SK-N-SH treated with all-trans-retinoic acid at 6 μM for 48 hours (cell line): ENCODE measurements around the gene IMMP2L.

ENCODE experiments used
- ATAC-seq: fragments of 200-7000 bp; cut with Tn5 transposase; 3 replicates; pipeline ENCODE4 v1.9.1; 2020; ENCODE audit warnings: mild to moderate bottlenecking, moderate library complexity
- ARNTL ChIP-seq: fragments of 450-650 bp; formaldehyde crosslinking; IDR thresholded peaks from 2 replicates; pipeline ENCODE4 v1.5.0; 2020; ENCODE audit warnings: low read depth, mild to moderate bottlenecking, moderate library complexity, borderline replicate concordance
- BACH2 ChIP-seq: fragments of 250-450 bp; sonication (Bioruptor Pico); IDR thresholded peaks from 2 replicates; pipeline ENCODE4 v1.9.0; 2021; ENCODE audit warnings: mild to moderate bottlenecking, borderline replicate concordance
- CREB5 ChIP-seq: fragments of 250-450 bp; sonication (Bioruptor Pico); IDR thresholded peaks from 2 replicates; pipeline ENCODE4 v1.5.1; 2020; ENCODE audit warnings: low read depth, mild to moderate bottlenecking, moderate library complexity
- CSDC2 ChIP-seq: fragments of 250-450 bp; sonication (Bioruptor Pico); IDR thresholded peaks from 2 replicates; pipeline ENCODE4 v1.5.0; 2020; ENCODE audit warnings: mild to moderate bottlenecking, moderate library complexity
- ESRRG ChIP-seq: fragments of 250-450 bp; sonication (Bioruptor Pico); IDR thresholded peaks from 2 replicates; pipeline ENCODE4 v1.6.1; 2021; ENCODE audit warnings: mild to moderate bottlenecking
- GLIS3 ChIP-seq: fragments of 250-450 bp; sonication (Bioruptor Pico); IDR thresholded peaks from 2 replicates; pipeline ENCODE4 v1.5.0; 2020; ENCODE audit warnings: mild to moderate bottlenecking, moderate library complexity
- ISL1 ChIP-seq: fragments of 250-450 bp; sonication (Bioruptor Pico); IDR thresholded peaks from 2 replicates; pipeline ENCODE4 v2.1.2; 2022; ENCODE audit warnings: mild to moderate bottlenecking, moderate library complexity
- PPARA ChIP-seq: fragments of 250-450 bp; sonication (Bioruptor Pico); IDR thresholded peaks from 2 replicates; pipeline ENCODE4 v1.5.0; 2020; ENCODE audit warnings: mild to moderate bottlenecking, borderline replicate concordance
- RARB ChIP-seq: fragments of 250-450 bp; sonication (Bioruptor Pico); IDR thresholded peaks from 2 replicates; pipeline ENCODE4 v1.8.0; 2021; ENCODE audit warnings: mild to moderate bottlenecking, moderate library complexity
- SNAI2 ChIP-seq: fragments of 250-450 bp; sonication (Bioruptor Pico); IDR thresholded peaks from 2 replicates; pipeline ENCODE4 v1.5.0; 2020; ENCODE audit warnings: mild to moderate bottlenecking, moderate library complexity
- TCF4 ChIP-seq: fragments of 250-450 bp; sonication (Bioruptor Pico); IDR thresholded peaks from 2 replicates; pipeline ENCODE4 v1.8.0; 2021; ENCODE audit warnings: mild to moderate bottlenecking, moderate library complexity, borderline replicate concordance
- TOX ChIP-seq: fragments of 250-450 bp; sonication (Bioruptor Pico); IDR thresholded peaks from 2 replicates; pipeline ENCODE4 v1.8.0; 2021; ENCODE audit warnings: mild to moderate bottlenecking, moderate library complexity, borderline replicate concordance
- TSHZ2 ChIP-seq: fragments of 250-450 bp; sonication (Bioruptor Pico); IDR thresholded peaks from 2 replicates; pipeline ENCODE4 v1.5.0; 2020; ENCODE audit warnings: mild to moderate bottlenecking, moderate library complexity
- ZC3H10 ChIP-seq: fragments of 250-450 bp; sonication (Bioruptor Pico); IDR thresholded peaks from 2 replicates; pipeline ENCODE4 v1.5.1; 2021; ENCODE audit warnings: mild to moderate bottlenecking, moderate library complexity
- ZFP3 ChIP-seq: fragments of 250-450 bp; sonication (Bioruptor Pico); IDR thresholded peaks from 2 replicates; pipeline ENCODE4 v1.5.0; 2020; ENCODE audit warnings: mild to moderate bottlenecking, moderate library complexity
- ZFP30 ChIP-seq: fragments of 450-650 bp; formaldehyde crosslinking; IDR thresholded peaks from 2 replicates; pipeline ENCODE4 v1.5.0; 2022; ENCODE audit warnings: mild to moderate bottlenecking, moderate library complexity
- ZNF565 ChIP-seq: fragments of 450-650 bp; formaldehyde crosslinking; conservative IDR thresholded peaks from 2 replicates; pipeline ENCODE4 v1.5.0; 2020; ENCODE audit warnings: low read depth, mild to moderate bottlenecking, moderate library complexity
- TF ChIP-seq, protein P1 (sequence below): fragments of 250-450 bp; sonication (Bioruptor Pico); IDR thresholded peaks from 2 replicates; pipeline ENCODE4 v1.8.0; 2021; ENCODE audit warnings: low read depth, mild to moderate bottlenecking, moderate library complexity, borderline replicate concordance
- TF ChIP-seq, protein P2 (sequence below): fragments of 250-450 bp; sonication (Bioruptor Pico); IDR thresholded peaks from 2 replicates; pipeline ENCODE4 v1.8.0; 2020; ENCODE audit warnings: mild to moderate bottlenecking, moderate library complexity, borderline replicate concordance
- TF ChIP-seq, protein P3 (sequence below): fragments of 250-450 bp; sonication (Bioruptor Pico); IDR thresholded peaks from 2 replicates; pipeline ENCODE4 v1.5.1; 2021; ENCODE audit warnings: mild to moderate bottlenecking, moderate library complexity

Gene IMMP2L

DNA sequence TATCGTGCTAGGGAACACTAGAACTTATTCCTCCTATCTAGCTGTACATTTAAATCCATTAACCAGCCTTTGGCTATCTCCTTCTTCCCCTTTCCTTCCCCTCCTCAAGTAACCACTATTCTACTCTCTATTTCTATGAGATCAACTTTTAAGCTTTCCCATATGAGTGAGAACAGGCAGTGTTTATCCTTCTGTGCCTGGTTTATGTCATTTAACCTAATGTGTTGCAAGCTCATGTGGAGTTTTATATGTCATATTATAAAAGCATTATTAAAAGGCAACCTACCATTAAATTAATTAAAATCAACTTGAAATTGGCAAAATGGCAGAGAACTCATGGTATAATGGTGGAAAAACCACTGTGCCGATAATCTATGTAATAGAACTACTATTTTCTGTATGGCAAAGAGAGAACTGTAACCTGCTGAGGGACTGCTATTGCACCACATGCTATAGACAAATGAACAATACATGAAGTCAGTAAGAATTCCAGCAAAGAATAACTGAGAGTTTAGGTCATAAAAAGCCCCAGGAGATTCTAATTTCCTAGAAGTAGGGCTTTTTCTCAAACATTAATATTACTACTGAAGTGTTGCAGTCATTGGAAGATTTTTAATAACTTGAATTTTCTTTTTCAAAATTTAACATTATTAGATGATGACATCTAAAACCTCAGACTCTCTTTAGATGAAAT lies 389.6 kb downstream of the IMMP2L start:
- TF ChIP-seq PPARA (CRISPR knock-in tag), result no peak
- no peak for TF ChIP-seq ZFP30 (CRISPR knock-in tag)
- no peak for TF ChIP-seq BACH2 (CRISPR knock-in tag)
- peak; percentile 59 for TF ChIP-seq ISL1 (CRISPR knock-in tag)
- peak; percentile 42; the same call in 1 of the 2 replicates for TF ChIP-seq TCF4 (CRISPR knock-in tag)
- no peak for TF ChIP-seq CSDC2 (CRISPR knock-in tag)
- no peak; the same call in 2 of the 3 replicates for ATAC-seq

DNA sequence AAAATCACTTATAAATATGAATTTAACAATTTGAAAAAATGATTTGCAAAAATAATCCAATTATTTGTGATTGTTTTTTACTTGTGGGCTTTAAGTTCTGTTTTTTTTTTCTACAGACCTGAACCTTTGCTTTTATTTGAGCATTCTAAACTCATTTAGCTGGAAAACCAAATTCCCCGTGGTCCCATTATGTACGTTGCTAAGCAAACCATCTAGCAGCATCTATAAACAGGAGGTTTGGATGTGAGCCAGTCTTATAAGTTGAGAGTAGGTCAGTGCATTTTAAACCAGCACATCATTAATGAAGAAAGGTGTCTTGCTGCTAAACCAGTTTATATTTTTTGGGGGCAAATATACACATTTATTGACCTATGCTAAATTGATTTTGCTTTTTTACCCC lies 394.1 kb downstream of the IMMP2L start:
- no peak for TF ChIP-seq ZC3H10
- no peak for TF ChIP-seq BACH2 (CRISPR knock-in tag)
- TF ChIP-seq ZNF565 (CRISPR knock-in tag), result no peak
- TF ChIP-seq ZFP3 (CRISPR knock-in tag), result no peak
- TF ChIP-seq CREB5 (CRISPR knock-in tag), result no peak
- TF ChIP-seq ISL1 (CRISPR knock-in tag), result no peak
- no peak for TF ChIP-seq RARB
- TF ChIP-seq, protein P1, sequence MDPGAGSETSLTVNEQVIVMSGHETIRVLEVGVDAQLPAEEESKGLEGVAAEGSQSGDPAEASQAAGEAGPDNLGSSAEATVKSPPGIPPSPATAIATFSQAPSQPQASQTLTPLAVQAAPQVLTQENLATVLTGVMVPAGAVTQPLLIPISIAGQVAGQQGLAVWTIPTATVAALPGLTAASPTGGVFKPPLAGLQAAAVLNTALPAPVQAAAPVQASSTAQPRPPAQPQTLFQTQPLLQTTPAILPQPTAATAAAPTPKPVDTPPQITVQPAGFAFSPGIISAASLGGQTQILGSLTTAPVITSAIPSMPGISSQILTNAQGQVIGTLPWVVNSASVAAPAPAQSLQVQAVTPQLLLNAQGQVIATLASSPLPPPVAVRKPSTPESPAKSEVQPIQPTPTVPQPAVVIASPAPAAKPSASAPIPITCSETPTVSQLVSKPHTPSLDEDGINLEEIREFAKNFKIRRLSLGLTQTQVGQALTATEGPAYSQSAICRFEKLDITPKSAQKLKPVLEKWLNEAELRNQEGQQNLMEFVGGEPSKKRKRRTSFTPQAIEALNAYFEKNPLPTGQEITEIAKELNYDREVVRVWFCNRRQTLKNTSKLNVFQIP (CRISPR knock-in tag), result no peak
- no peak for TF ChIP-seq TCF4 (CRISPR knock-in tag)
- TF ChIP-seq ARNTL (CRISPR knock-in tag), result no peak
- TF ChIP-seq PPARA (CRISPR knock-in tag), result no peak
- no peak for TF ChIP-seq ESRRG (CRISPR knock-in tag)
- TF ChIP-seq, protein P2, sequence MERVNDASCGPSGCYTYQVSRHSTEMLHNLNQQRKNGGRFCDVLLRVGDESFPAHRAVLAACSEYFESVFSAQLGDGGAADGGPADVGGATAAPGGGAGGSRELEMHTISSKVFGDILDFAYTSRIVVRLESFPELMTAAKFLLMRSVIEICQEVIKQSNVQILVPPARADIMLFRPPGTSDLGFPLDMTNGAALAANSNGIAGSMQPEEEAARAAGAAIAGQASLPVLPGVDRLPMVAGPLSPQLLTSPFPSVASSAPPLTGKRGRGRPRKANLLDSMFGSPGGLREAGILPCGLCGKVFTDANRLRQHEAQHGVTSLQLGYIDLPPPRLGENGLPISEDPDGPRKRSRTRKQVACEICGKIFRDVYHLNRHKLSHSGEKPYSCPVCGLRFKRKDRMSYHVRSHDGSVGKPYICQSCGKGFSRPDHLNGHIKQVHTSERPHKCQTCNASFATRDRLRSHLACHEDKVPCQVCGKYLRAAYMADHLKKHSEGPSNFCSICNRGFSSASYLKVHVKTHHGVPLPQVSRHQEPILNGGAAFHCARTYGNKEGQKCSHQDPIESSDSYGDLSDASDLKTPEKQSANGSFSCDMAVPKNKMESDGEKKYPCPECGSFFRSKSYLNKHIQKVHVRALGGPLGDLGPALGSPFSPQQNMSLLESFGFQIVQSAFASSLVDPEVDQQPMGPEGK (CRISPR knock-in tag), result no peak
- no peak for TF ChIP-seq SNAI2 (CRISPR knock-in tag)
- TF ChIP-seq CSDC2 (CRISPR knock-in tag), result no peak
- no peak for TF ChIP-seq TSHZ2 (CRISPR knock-in tag)
- TF ChIP-seq, protein P3, sequence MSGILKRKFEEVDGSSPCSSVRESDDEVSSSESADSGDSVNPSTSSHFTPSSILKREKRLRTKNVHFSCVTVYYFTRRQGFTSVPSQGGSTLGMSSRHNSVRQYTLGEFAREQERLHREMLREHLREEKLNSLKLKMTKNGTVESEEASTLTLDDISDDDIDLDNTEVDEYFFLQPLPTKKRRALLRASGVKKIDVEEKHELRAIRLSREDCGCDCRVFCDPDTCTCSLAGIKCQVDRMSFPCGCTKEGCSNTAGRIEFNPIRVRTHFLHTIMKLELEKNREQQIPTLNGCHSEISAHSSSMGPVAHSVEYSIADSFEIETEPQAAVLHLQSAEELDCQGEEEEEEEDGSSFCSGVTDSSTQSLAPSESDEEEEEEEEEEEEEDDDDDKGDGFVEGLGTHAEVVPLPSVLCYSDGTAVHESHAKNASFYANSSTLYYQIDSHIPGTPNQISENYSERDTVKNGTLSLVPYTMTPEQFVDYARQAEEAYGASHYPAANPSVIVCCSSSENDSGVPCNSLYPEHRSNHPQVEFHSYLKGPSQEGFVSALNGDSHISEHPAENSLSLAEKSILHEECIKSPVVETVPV, result no peak
- TF ChIP-seq GLIS3, result no peak
- no peak for TF ChIP-seq TOX (CRISPR knock-in tag)

GRCh38 chr7:111164442-111164841 lies 397.9 kb downstream of the IMMP2L start:
- TF ChIP-seq ZFP30 (CRISPR knock-in tag) (no peak), ISL1 (CRISPR knock-in tag) (peak; percentile 33), ZFP3 (CRISPR knock-in tag) (0 out of 2 replicates have a peak, but pooled peaks have one; percentile 14), TOX (CRISPR knock-in tag) (no peak)
- no peak for ATAC-seq

More for the DNA sequence above, 394.1 kb downstream of the IMMP2L start:
- ATAC-seq, result peak; percentile 53; the same call in 1 of the 3 replicates
